Skeletal muscle tissue (tissue), 4 donors: ENCODE measurements around the gene MRS2. TPM values are rescaled to one million over a fixed set of nuclear protein-coding genes. Genes with fewer than 3 reads are reported as not detected.

Source experiments
- H3K27ac ChIP-seq: one replicate; pipeline ENCODE4 v1.7.0; 2013; ENCODE audit warnings: mild to moderate bottlenecking, low read depth, low read length, inconsistent platforms
- H3K27me3 ChIP-seq, 3 donors: one replicate each; pipeline ENCODE4 v1.7.0; 2013; ENCODE audit warnings: low read length in 3 of 3; ENCODE audit not compliant: control insufficient read depth in 3 of 3, insufficient read depth in 3 of 3
- H3K36me3 ChIP-seq, 3 donors: one replicate each; pipeline ENCODE4 v1.7.0; 2013; ENCODE audit warnings: low read length in 3 of 3; ENCODE audit not compliant: control insufficient read depth in 3 of 3, insufficient read depth in 3 of 3
- H3K4me1 ChIP-seq, 3 donors: one replicate each; pipeline ENCODE4 v1.7.0; 2013; ENCODE audit warnings: low read length in 3 of 3, mild to moderate bottlenecking in 3 of 3; ENCODE audit not compliant: control insufficient read depth in 3 of 3, insufficient read depth in 3 of 3
- H3K4me3 ChIP-seq, 3 donors: one replicate each; pipeline ENCODE4 v1.7.0; 2013; ENCODE audit warnings: low read length in 3 of 3
- H3K9ac ChIP-seq, 3 donors: one replicate each; pipeline ENCODE4 v1.7.0; 2013; ENCODE audit warnings: low read length in 3 of 3, mild to moderate bottlenecking in 3 of 3, moderate library complexity in 2 of 3, low read depth in 1 of 3
- H3K9me3 ChIP-seq, 3 donors: one replicate each; pipeline ENCODE4 v1.7.0; 2013; ENCODE audit warnings: low read length in 3 of 3; ENCODE audit not compliant: control insufficient read depth in 3 of 3
- total RNA-seq: library from RNA; depleted of rRNA; stranded (reverse); fragments of >200 nt; gene quantifications from one replicate; pipeline ENCODE4 v1.2.3, GENCODE V29; 2014
- donor health status: Osteomylitis.

Gene MRS2
- total RNA-seq, 1 donor from 2014 or later: 12.5 TPM

DNA sequence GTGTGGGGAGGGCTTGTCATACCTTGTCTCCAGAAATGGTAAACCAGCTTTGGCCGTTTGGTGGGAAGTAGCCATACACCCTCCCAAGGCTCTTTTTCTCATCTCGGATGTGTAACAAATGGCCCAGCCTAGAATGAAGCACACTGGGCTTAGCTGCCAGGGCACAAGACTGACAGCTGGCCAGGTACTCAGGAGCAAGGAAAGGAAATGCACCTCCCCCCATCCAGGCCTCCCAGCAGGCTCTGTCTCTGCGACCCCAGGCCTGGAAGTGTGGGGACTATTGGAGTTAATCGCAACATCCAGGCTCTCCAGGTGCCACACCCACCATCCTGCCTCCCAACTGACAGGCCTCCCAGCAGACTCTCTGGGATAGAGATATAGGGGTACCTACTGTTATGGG, 43.0 kb downstream of the MRS2 start:
- Histone ChIP-seq H3K9ac (no peak overlapping the region), H3K27me3 (no peaks in the 10 kb centered on the region), H3K4me3 (no peak overlapping the region), H3K9me3 (no peaks in the 10 kb centered on the region), H3K4me1 (peaks cover 3 to 5% (median 4%) of the 10 kb centered on the region in 3 donors), H3K36me3 (peaks cover 3 to 5% (median 4%) of the 10 kb centered on the region in 3 donors), H3K27ac (no peak overlapping the region)

DNA sequence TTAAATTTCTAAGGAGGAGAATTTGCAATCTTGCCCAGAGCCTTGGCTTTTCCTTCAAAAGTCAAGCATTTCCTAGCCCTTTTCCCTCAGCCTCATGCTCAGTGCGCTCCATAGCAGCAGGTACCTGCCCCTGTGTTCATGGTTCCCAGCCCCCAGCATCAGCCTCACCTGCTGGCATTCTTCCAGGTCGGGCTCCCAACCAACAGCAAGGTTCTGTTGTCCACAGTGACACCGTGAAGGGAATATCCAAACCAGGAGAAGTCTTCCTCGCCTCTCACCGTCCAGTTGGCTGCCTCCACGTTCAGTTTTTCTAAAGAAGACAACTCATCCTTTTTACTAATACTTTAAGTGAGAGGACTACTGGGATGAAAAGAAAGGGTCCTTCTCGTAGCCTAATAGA, 43.9 kb downstream of the MRS2 start:
- Histone ChIP-seq H3K4me1 (peaks cover 0 to 3% (median 0%) of the 10 kb centered on the region in 3 donors), H3K27me3 (no peaks in the 10 kb centered on the region), H3K9me3 (no peaks in the 10 kb centered on the region), H3K36me3 (peaks cover 3 to 5% (median 4%) of the 10 kb centered on the region in 3 donors), H3K9ac (no peak overlapping the region), H3K4me3 (no peak overlapping the region), H3K27ac (no peak overlapping the region)

DNA sequence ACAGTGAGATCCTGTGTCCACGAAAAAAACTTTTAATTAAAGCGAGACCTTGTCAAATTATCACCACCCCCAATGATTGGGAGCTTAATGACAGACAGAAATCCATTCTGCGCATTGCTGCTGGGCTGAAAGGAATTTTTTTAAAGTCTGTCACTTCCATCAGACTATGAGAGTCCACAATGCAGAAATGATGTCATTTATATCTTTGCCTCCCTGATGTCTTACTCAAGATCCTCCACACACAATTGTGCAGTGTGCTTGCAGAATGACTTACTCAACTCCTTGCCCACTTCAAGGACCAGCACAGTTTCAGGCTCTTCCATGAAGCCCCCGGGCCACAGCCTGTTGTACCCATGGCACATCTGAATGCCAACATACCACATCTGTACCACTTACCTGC, 45.7 kb downstream of the MRS2 start:
- H3K27me3 ChIP-seq: no peaks in the 10 kb centered on the region
- no peak overlapping the region for H3K4me3 ChIP-seq
- H3K36me3 ChIP-seq: peaks cover 3 to 5% (median 4%) of the 10 kb centered on the region in 3 donors
- peaks cover 0 to 3% (median 0%) of the 10 kb centered on the region in 3 donors for H3K4me1 ChIP-seq
- H3K9me3 ChIP-seq: no peaks in the 10 kb centered on the region
- no peak overlapping the region for H3K9ac ChIP-seq
- H3K27ac ChIP-seq: no peak overlapping the region

DNA sequence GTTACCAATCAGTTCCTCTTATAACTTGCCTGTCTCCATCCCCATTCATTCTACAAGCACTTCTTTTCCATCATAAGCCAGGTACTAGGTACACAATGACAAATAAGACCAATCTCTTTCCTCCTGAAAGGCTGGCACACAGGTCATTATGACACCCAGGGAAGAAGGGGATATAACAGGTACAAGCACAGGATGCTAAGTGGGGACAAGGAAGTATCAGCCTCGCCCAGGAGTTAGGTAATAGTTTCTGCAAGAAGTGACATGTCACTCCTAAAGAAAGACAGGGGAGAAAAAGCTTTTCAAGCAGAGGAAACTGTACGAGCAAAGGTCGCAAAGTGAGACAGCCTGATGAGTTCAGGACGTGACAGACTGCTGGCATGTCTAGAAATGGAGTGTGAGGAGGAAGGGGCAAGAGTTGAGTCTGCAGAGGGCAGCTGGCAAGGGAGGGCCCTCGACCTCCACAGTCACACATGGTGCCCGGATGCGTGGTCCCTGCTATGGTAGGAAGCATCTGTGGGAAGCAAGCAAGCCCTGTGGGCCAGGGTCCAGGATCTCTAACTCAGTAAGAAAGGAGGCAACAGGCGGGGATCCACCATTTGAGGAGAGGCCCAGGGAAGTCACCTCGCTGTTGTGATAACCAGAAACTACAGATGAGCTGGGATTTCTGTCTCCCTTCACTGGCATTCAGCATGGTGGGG, 46.2 kb downstream of the MRS2 start:
- H3K4me3 ChIP-seq: no peak overlapping the region
- H3K27me3 ChIP-seq: no peaks in the 10 kb centered on the region
- peaks cover 3 to 5% (median 4%) of the 10 kb centered on the region in 3 donors for H3K36me3 ChIP-seq
- H3K27ac ChIP-seq: no peak overlapping the region
- no peak overlapping the region for H3K9ac ChIP-seq
- no peaks in the 10 kb centered on the region for H3K9me3 ChIP-seq
- no peaks in the 10 kb centered on the region for H3K4me1 ChIP-seq

DNA sequence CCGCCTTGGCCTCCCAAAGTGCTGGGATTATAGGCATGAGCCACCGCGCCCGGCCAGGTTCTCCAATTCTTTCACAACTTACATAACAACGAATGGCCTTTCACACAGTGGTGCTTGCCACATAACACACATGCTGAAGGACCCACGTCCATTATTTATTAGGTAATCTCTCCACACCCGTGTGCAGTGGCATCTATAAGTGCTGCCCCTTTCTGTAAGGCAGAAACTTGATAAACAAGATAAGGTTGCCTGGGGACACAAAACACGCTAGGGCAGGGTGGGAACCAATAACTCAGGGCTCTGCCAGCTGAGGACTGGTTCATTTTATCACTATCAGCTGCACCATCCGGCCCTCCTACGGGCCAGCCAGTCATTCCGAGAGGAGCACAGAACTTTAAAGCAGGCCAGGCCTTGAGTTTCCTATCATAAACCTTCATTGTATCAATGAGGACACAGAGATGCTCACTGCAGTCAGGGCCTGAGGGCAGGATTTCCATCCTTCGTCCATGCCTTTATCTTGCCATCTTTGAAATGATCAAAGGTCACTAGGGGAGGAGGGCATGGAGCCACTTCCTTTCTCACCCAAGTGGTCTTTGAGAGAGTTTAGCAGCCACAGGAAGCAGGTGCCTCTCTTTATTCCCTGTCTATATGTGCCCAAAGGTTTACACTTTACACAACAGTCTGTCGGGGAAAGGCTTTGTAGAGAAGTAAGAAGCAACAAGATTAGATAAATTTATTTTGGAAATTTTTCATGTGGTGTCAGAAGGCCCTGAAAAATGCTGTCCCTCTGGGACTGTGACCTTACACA, 49.0 kb downstream of the MRS2 start:
- no peaks in the 10 kb centered on the region for H3K27me3 ChIP-seq
- no peak overlapping the region for H3K4me3 ChIP-seq
- no peak overlapping the region for H3K9ac ChIP-seq
- no peak overlapping the region for H3K27ac ChIP-seq
- peaks cover 0 to 3% (median 0%) of the 10 kb centered on the region in 3 donors for H3K36me3 ChIP-seq
- H3K9me3 ChIP-seq: no peaks in the 10 kb centered on the region
- H3K4me1 ChIP-seq: no peaks in the 10 kb centered on the region

DNA sequence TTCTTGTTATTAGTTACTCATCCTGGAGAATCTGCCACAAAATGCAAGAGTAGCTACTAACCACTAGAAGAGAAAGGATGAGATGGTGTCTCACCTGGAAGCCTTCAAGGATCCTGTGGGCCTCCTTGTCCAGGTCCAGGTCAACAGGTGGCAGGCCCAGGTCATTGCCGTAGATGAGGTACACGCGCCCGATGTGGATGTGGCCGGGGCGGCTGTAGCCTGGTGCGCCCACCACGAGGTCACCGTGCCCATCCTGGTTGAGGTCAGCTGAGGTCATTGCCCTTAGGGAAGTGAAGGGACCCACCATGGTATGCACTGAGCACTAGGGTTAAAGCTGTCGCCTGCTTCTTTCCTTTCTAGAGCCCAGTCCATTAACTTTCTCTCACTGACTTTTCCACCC, 51.2 kb downstream of the MRS2 start:
- Histone ChIP-seq H3K27ac (no peak overlapping the region), H3K4me1 (no peaks in the 10 kb centered on the region), H3K9me3 (no peaks in the 10 kb centered on the region), H3K36me3 (peaks cover 0 to 3% (median 3%) of the 10 kb centered on the region in 3 donors), H3K9ac (no peak overlapping the region), H3K4me3 (no peak overlapping the region), H3K27me3 (no peaks in the 10 kb centered on the region)

DNA sequence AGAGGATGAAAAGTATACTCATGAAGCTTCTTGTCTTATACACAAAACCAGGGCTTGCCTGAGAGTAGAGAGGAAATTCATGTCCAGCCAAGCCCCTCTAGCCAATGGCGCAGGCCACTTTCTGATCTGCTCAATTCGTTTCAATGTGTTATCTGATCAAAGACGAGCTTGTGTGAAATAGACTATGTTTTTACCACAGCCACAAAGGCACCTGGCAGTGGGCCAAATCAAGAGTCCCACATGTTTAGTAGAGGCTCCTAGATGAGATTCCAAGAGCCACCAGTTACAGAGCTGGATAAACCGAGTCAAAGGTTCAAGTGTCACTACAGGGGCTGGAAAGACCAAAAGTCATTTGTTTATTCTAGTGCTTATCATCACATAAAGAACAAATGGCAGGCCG, 51.7 kb downstream of the MRS2 start:
- H3K9me3 ChIP-seq: no peaks in the 10 kb centered on the region
- H3K9ac ChIP-seq: no peak overlapping the region
- no peaks in the 10 kb centered on the region for H3K4me1 ChIP-seq
- no peak overlapping the region for H3K4me3 ChIP-seq
- H3K27ac ChIP-seq: no peak overlapping the region
- H3K27me3 ChIP-seq: no peaks in the 10 kb centered on the region
- peaks cover 0 to 3% (median 3%) of the 10 kb centered on the region in 3 donors for H3K36me3 ChIP-seq

DNA sequence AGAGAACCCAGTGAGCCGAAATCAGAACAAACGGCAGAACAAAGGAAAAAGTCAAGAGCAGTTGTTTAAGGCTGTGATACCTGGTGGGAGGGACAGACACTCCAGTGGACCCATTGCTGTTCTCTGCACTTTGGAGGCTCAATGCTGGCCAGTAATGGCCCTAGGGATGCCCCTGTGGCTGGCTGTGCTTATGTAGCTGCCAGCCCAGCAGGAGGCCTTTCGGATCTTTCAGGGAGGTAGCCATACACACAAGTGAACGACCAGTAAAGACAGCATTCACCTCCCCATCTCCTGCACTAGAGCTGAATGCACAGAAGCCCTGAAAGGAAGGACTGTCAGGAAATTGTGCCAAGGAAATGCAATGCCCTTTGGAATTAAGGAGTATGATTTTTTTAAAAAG, 52.3 kb downstream of the MRS2 start:
- Histone ChIP-seq H3K36me3 (peaks cover 0 to 3% (median 3%) of the 10 kb centered on the region in 3 donors), H3K9ac (no peak overlapping the region), H3K4me3 (no peak overlapping the region), H3K4me1 (no peaks in the 10 kb centered on the region), H3K27me3 (no peaks in the 10 kb centered on the region), H3K27ac (no peak overlapping the region), H3K9me3 (no peaks in the 10 kb centered on the region)

DNA sequence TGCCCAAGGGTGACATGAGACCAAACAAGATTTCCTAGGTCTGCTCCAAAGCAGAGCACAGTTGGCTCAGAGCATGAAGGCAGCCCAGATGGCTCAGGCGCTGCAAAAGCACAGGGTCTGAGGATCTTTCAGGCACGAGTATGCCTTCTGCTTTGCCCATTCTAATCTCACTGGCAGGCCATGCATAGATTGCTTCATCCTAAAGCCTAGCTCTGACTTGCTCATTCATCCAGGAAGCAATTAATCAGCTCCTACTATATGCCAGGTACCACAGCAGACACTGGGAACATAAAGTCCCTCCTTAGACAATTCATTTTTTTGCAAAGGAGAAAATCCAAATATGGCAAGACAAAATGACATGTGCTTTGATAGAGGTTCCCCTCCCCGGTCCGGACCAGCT, 55.4 kb downstream of the MRS2 start:
- H3K4me1 ChIP-seq: no peaks in the 10 kb centered on the region
- H3K9me3 ChIP-seq: no peaks in the 10 kb centered on the region
- no peak overlapping the region for H3K4me3 ChIP-seq
- no peak overlapping the region for H3K27ac ChIP-seq
- H3K36me3 ChIP-seq: peaks cover 0 to 3% (median 3%) of the 10 kb centered on the region in 3 donors
- no peak overlapping the region for H3K9ac ChIP-seq
- H3K27me3 ChIP-seq: no peaks in the 10 kb centered on the region

DNA sequence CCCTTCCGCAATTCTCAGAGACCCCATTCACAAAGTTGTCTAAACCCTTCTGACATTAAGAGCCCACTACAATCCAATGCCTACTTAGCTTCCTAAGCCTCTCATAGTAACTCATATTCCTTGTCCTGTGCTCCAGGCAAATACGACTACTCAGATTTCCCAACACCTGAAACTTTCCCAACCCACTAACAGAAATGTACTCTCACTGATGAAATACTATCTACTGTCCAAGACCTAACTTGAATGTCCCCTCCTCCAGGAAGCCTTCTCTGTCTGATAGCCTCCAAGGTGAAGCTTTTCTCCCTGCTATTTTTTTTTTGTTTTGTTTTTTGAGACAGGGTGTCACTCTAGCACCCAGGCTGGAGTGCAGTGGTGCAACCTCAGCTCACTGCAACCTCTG, 56.2 kb downstream of the MRS2 start:
- no peaks in the 10 kb centered on the region for H3K9me3 ChIP-seq
- no peaks in the 10 kb centered on the region for H3K4me1 ChIP-seq
- H3K27ac ChIP-seq: no peak overlapping the region
- no peak overlapping the region for H3K9ac ChIP-seq
- no peak overlapping the region for H3K4me3 ChIP-seq
- peaks cover 0 to 3% (median 3%) of the 10 kb centered on the region in 3 donors for H3K36me3 ChIP-seq
- no peaks in the 10 kb centered on the region for H3K27me3 ChIP-seq
